Measurements from ENCODE around the gene SLC4A1AP.
A peak's percentile ranks its signal among the peaks of the same experiment; 100 is the strongest.

DNA sequence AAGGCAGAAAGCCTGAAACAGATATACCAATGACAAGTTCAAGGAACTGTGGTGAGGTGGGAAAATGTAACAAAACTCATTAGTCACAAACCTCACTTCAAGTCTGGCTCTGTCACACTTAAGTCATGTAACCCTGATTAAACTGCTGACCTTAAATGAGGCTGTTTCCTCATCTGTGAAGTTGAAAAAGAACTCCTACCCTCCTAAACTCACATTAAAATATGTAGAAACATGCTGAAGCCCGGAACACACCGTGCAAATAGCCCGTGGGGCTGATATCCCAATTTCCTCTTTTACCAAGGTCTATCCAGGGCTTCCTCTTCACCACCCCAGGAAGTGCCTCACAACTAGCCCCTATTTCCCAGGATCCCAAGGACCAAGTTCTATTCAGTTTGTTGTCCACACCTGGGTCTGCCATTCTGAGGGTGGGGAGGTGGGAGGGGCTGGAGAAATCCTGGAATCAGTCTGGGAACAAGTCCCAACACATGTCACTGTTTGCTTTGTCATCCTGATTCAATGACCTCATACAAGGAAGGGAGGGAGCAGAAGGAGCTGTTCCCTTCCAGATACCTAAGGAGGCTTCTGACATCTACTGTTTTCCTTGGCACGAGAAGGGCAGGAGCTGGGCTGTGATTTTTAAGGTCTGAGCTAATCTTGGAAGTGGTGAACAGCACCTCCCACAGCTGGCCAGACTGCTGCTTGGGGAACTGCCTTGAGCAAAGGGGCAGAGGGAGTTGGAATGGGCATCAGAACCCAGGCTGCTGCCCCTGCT is 42.3 kb downstream of the SLC4A1AP start:
- peak; percentile 59 to 97 (median 80) for TF ChIP-seq EP300 (IDR thresholded peaks at IDR 0.05)
- TF ChIP-seq, protein P1, sequence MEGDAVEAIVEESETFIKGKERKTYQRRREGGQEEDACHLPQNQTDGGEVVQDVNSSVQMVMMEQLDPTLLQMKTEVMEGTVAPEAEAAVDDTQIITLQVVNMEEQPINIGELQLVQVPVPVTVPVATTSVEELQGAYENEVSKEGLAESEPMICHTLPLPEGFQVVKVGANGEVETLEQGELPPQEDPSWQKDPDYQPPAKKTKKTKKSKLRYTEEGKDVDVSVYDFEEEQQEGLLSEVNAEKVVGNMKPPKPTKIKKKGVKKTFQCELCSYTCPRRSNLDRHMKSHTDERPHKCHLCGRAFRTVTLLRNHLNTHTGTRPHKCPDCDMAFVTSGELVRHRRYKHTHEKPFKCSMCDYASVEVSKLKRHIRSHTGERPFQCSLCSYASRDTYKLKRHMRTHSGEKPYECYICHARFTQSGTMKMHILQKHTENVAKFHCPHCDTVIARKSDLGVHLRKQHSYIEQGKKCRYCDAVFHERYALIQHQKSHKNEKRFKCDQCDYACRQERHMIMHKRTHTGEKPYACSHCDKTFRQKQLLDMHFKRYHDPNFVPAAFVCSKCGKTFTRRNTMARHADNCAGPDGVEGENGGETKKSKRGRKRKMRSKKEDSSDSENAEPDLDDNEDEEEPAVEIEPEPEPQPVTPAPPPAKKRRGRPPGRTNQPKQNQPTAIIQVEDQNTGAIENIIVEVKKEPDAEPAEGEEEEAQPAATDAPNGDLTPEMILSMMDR (IDR thresholded peaks at IDR 0.05) = no peak
- peak; percentile 83 to 86 for TF ChIP-seq POLR2AphosphoS5 (IDR thresholded peaks at IDR 0.05)
- peak in 1 of 4 donors; percentile 59 for TF ChIP-seq POLR2A (IDR thresholded peaks at IDR 0.05)

Data from upper lobe of left lung (tissue), 4 donors.